Measurements from ENCODE around the gene CREG1. TPM values are rescaled to one million over a fixed set of nuclear protein-coding genes. Genes with fewer than 3 reads are reported as not detected.

Gene CREG1
- total RNA-seq, 1 donor from 2014 or later: 171 TPM

DNA sequence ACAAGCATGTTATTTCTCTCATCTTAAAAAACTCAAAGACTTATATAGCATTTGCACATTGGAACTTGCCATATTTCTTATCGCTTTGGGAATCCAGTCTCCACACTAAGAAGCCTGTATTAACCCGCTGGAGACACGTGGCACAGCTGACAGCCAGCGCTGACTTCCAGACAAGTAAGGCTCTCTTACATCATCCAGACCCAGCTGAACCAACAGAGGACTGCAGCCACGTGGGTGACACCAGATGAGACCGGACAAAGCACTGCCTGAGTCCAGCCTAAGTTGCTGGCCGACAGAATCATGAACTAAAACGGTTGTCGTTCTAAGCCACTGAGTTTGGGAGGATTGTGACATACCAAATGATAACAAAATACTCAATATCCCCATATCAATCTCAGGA lies 28.9 kb downstream of the CREG1 start:
- Histone ChIP-seq H3K36me3 (no peaks in the 10 kb centered on the region), H3K4me1 (no peaks in the 10 kb centered on the region), H3K27me3 (no peaks in the 10 kb centered on the region), H3K4me3 (no peak overlapping the region), H3K27ac (no peak overlapping the region), H3K9me3 (no peaks in the 10 kb centered on the region)
- no peak for DNase-seq
- intact Hi-C loops (cut with DNase I): no loop called here
- TF ChIP-seq, protein P1, sequence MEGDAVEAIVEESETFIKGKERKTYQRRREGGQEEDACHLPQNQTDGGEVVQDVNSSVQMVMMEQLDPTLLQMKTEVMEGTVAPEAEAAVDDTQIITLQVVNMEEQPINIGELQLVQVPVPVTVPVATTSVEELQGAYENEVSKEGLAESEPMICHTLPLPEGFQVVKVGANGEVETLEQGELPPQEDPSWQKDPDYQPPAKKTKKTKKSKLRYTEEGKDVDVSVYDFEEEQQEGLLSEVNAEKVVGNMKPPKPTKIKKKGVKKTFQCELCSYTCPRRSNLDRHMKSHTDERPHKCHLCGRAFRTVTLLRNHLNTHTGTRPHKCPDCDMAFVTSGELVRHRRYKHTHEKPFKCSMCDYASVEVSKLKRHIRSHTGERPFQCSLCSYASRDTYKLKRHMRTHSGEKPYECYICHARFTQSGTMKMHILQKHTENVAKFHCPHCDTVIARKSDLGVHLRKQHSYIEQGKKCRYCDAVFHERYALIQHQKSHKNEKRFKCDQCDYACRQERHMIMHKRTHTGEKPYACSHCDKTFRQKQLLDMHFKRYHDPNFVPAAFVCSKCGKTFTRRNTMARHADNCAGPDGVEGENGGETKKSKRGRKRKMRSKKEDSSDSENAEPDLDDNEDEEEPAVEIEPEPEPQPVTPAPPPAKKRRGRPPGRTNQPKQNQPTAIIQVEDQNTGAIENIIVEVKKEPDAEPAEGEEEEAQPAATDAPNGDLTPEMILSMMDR (IDR thresholded peaks at IDR 0.05): no peak
- ATAC-seq: no peak

DNA sequence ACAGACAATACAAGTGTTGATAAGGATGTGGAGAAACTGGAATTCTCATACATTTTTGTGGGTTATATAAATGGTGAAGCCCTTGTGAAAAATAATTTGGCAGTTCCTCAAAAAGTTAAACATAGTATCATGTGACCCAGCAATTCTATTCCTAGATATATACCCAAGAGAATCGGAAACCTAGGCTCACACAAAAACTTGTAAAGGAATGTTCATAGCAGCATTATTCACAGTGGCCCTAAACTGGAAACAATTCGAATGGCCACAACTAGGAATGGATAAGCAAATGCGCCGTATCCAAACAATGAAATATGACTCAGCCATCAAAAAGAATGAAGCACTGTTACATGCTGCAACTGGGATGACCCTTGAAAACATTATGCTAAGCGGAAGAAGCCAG lies 31.3 kb downstream of the CREG1 start:
- H3K9me3 ChIP-seq: no peaks in the 10 kb centered on the region
- no peak for ATAC-seq

DNA sequence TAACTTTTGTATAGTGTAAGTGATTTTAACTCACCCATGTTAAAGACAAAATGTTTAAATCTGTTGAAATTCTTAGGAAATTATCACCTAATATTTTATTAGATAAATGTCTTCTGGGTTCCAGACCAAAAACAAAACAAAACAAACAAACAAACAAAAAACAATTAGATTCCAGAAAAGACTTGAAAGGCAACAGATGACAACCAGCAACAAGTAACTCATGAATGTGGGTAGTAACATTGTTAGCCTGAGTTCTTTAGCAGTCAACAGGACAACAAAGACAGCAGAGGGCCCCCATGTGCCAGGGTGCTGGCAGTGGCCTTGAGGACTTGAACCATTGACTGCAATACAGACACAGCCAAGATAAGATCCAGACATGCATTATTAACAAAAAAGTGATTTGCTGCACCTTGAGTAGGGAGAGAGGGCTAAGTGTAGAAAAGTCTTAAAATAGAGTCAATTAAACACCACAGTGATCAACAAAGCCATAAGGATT lies 32.8 kb downstream of the CREG1 start:
- TF ChIP-seq, protein P1 (IDR thresholded peaks at IDR 0.05): no peak
- H3K27ac ChIP-seq: no peak overlapping the region
- no peak for ATAC-seq
- H3K36me3 ChIP-seq: no peaks in the 10 kb centered on the region
- DNase-seq: no peak
- H3K27me3 ChIP-seq: no peaks in the 10 kb centered on the region
- no peaks in the 10 kb centered on the region for H3K4me1 ChIP-seq
- no peaks in the 10 kb centered on the region for H3K9me3 ChIP-seq
- no peak overlapping the region for H3K4me3 ChIP-seq
- intact Hi-C loops (cut with DNase I): no loop called here

More for the DNA sequence above, 31.3 kb downstream of the CREG1 start:
- no peak for DNase-seq
- Histone ChIP-seq H3K27me3 (no peaks in the 10 kb centered on the region), H3K4me1 (no peaks in the 10 kb centered on the region), H3K27ac (no peak overlapping the region), H3K4me3 (no peak overlapping the region), H3K36me3 (no peaks in the 10 kb centered on the region)
- TF ChIP-seq, protein P1 (IDR thresholded peaks at IDR 0.05): no peak
- intact Hi-C loops (cut with DNase I): no loop called here

DNA sequence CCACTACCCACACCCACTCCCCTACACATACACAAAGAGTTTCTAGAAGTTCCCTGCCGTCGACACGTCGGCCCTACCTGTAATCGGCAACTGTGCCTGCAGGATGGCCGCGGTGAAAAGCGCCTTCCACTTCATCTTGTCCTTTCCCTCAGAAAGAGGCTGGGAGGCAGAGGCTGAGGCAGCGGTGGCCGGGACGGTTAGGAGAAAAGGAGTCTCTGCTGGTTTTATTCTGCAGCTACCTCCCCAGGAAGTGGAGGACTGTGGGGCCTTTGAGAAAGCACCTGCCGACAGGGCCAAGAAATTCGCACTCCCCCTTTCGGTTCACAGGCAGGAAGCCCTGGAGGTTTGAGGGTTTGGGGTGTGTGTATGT lies 35.2 kb downstream of the CREG1 start, which contains the start of gene CD247:
Gene CD247, minus strand, starts transcription at position 199 of the 370 bp plus-strand sequence. Its CDS starts 64 bp downstream, at position 135.
- ATAC-seq (peak; percentile 53), DNase-seq (no peak)
- H3K27me3 ChIP-seq: no peaks in the 10 kb centered on the region
- no peaks in the 10 kb centered on the region for H3K36me3 ChIP-seq
- no peaks in the 10 kb centered on the region for H3K4me1 ChIP-seq
- H3K27ac ChIP-seq: peak within 1 kb of the TSS; percentile 48
- intact Hi-C loops (cut with DNase I): no loop called here
- H3K9me3 ChIP-seq: no peaks in the 10 kb centered on the region
- H3K4me3 ChIP-seq: peak within 1 kb of the TSS; percentile 36
- TF ChIP-seq, protein P1 (IDR thresholded peaks at IDR 0.05): no peak

DNA sequence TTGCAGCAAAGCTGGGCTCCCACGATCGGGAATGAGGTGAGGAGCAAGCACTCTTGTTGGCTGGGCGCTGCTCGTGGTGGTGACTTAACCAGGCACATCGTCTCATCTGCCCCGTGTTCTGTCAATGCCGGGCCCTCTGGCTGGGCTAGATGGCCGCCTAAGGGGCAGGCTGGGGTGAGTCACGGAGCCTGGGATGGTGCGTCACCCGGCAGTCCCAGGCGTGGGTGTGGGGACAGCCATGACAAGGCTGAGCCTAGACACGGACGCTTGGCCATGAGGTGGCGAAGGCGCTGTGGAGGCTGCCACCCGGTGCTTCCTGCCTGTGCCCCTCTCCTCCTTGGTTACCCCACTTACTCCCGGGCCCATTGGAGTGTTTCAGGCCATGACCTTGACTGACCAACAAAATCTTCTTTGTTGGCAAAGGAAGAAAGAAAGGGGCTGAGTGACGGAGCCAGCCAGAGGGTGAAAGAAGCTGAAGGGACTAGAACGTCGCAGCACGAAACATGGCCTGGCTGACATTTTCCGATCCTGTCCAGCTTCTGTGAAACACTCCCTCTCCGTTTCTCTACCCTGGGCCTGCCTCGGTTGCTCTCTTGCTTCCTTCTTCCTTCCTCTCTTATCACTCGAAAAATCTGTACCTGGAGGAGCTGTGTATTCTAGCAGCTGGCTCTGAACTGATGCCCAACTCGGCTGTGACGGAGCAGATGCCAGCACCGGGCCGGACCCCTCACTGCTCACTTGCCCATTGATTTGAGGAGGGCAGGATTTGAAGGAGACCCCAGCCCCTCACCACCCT lies 35.8 kb downstream of the CREG1 start:
- TF ChIP-seq, protein P1 (IDR thresholded peaks at IDR 0.05): no peak
- Histone ChIP-seq H3K4me3 (peak overlapping the region; percentile 36), H3K9me3 (no peaks in the 10 kb centered on the region), H3K36me3 (no peaks in the 10 kb centered on the region), H3K27me3 (no peaks in the 10 kb centered on the region), H3K4me1 (no peaks in the 10 kb centered on the region), H3K27ac (peak overlapping the region; percentile 48)
- DNase-seq (no peak), ATAC-seq (peak; percentile 75)
- intact Hi-C loops (cut with DNase I): no loop called here
